ENCODE results near the gene USB1.

USB1 gene

GRCh38 chr16:58012481-58012880 is 11.3 kb downstream of the USB1 start:
- no peak overlapping the region for H3K27ac Mint-ChIP-seq
- H3K4me3 Mint-ChIP-seq = no peak overlapping the region
- H3K9me3 Mint-ChIP-seq = no peaks in the 10 kb centered on the region
- no peaks in the 10 kb centered on the region for H3K27me3 Mint-ChIP-seq (ENCODE audit: low read depth)
- no peaks in the 10 kb centered on the region for H3K4me1 Mint-ChIP-seq (ENCODE audit: low read depth)
- peaks cover 18% of the 10 kb centered on the region for H3K36me3 Mint-ChIP-seq (ENCODE audit: low read depth)

DNA sequence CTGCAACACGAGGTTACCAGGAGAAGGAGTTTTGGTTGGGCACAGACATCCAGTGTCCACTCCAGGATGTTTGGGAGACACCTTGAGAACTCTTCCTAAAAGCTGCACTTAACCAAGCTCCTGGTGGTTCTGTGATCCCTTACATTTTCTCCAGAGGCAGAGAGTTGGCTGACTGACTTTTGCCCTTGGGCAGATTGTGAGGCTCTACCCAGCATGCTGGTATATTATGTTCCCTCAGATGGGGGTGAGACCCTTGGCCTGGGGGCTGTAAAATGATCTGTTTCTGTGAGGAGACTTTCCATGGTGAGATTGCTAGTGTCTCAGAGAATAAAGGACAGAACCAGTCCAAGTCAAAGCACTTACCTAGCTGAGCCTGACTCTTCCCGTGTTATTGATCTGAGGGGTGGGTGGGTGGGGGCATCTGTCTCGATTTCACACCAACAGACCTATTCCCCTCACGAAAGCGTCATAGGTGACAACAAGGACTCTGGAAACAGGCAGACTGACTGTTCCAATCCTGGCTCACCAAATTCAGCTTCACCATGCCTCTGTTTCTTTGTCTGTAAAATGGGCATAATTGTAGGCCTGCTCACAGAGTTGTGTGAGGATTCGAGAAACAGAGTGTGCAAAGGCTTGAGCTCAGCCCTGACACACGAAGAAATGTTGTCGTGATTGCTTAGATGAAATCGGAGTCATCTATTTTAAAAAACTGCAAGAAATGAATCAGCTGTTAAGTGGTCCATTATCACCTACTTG is 12.2 kb downstream of the USB1 start:
- no peaks in the 10 kb centered on the region for H3K27me3 Mint-ChIP-seq (ENCODE audit: low read depth)
- H3K4me1 Mint-ChIP-seq (ENCODE audit: low read depth) = no peaks in the 10 kb centered on the region
- H3K4me3 Mint-ChIP-seq = no peak overlapping the region
- no peak overlapping the region for H3K27ac Mint-ChIP-seq
- H3K9me3 Mint-ChIP-seq = no peaks in the 10 kb centered on the region
- peaks cover 16% of the 10 kb centered on the region for H3K36me3 Mint-ChIP-seq (ENCODE audit: low read depth)

- H3K36me3 Mint-ChIP-seq (ENCODE audit: low read depth) = peaks cover 6% of the 10 kb centered on the region
- no peaks in the 10 kb centered on the region for H3K9me3 Mint-ChIP-seq
- H3K27me3 Mint-ChIP-seq (ENCODE audit: low read depth) = no peaks in the 10 kb centered on the region
- H3K4me1 Mint-ChIP-seq (ENCODE audit: low read depth) = peaks cover 7% of the 10 kb centered on the region
- H3K27ac Mint-ChIP-seq = no peak overlapping the region
- no peak overlapping the region for H3K4me3 Mint-ChIP-seq
Measured at GRCh38 chr16:58016840-58017446, 15.7 kb downstream of the USB1 start.

DNA sequence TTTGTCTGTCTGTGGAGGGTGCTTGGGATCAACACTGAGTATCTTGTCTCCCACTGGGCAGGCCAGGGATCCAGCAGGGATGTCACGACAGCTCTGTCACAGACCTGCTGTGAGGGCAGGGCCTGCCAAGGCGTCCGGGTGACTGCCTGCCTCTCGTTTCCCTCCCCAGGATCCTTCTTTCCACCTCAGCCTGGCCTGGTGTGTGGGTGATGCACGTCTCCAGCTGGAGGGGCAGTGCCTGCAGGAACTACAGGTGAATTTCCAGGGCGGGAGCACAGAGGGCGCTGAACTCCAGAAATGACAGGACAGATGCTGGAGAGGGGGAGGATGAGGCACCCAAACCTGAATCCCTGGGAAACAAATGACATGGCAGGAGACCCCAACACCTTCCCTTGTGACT is 17.6 kb downstream of the USB1 start:
- no peaks in the 10 kb centered on the region for H3K9me3 Mint-ChIP-seq
- peaks cover 3% of the 10 kb centered on the region for H3K27me3 Mint-ChIP-seq (ENCODE audit: low read depth)
- H3K4me3 Mint-ChIP-seq = no peak overlapping the region
- H3K27ac Mint-ChIP-seq = no peak overlapping the region
- peaks cover 9% of the 10 kb centered on the region for H3K4me1 Mint-ChIP-seq (ENCODE audit: low read depth)
- peaks cover 5% of the 10 kb centered on the region for H3K36me3 Mint-ChIP-seq (ENCODE audit: low read depth)

DNA sequence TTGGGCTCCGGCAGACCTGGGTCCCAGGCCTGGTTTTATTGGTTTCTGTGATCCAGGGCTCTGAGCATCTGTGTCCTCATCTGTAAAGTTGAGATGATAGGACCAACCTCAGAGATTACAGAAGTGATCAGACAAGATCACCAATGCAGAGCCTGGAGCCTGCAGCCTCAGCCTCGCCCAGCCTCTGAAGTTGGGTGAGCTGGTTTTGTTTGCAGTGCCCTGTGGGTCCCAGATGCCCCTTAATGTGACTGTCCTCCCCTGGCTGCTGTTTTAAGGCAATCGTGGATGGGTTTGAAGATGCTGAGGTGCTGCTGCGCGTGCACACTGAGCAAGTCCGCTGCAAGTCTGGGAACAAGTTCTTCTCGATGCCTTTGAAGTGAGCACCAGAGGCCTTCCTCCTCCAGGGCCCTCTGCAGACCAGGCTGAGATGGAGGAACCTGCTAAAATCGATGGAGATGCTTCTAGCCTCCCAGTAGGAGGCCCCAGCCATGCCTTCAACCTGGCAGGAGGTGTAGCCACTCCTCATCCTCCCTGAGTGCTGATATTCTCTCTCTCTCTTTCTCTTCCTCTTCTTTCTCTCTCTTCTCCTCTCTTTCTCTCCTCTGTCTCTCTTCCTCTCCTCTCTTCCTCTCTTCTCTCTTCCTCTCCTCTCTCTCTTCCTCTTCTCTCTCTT is 18.8 kb downstream of the USB1 start:
- Mint-ChIP-seq H3K4me1 (ENCODE audit: low read depth) (peaks cover 15% of the 10 kb centered on the region), H3K4me3 (no peak overlapping the region), H3K27me3 (ENCODE audit: low read depth) (peaks cover 10% of the 10 kb centered on the region), H3K27ac (no peak overlapping the region), H3K36me3 (ENCODE audit: low read depth) (peaks cover 5% of the 10 kb centered on the region), H3K9me3 (no peaks in the 10 kb centered on the region)

- H3K36me3 Mint-ChIP-seq (ENCODE audit: low read depth) = peaks cover 5% of the 10 kb centered on the region
- no peaks in the 10 kb centered on the region for H3K9me3 Mint-ChIP-seq
- peak overlapping the region; percentile 21 for H3K27ac Mint-ChIP-seq
- peaks cover 12% of the 10 kb centered on the region for H3K27me3 Mint-ChIP-seq (ENCODE audit: low read depth)
- H3K4me3 Mint-ChIP-seq = no peak overlapping the region
- H3K4me1 Mint-ChIP-seq (ENCODE audit: low read depth) = peaks cover 16% of the 10 kb centered on the region
Measured at GRCh38 chr16:58020628-58021521, 19.7 kb downstream of the USB1 start.

GRCh38 chr16:58021661-58022551 is 20.7 kb downstream of the USB1 start:
- H3K36me3 Mint-ChIP-seq (ENCODE audit: low read depth) = peaks cover 5% of the 10 kb centered on the region
- H3K9me3 Mint-ChIP-seq = no peaks in the 10 kb centered on the region
- peaks cover 12% of the 10 kb centered on the region for H3K27me3 Mint-ChIP-seq (ENCODE audit: low read depth)
- H3K4me3 Mint-ChIP-seq = no peak overlapping the region
- peaks cover 16% of the 10 kb centered on the region for H3K4me1 Mint-ChIP-seq (ENCODE audit: low read depth)
- no peak overlapping the region for H3K27ac Mint-ChIP-seq

- no peak overlapping the region for H3K4me3 Mint-ChIP-seq
- H3K9me3 Mint-ChIP-seq = no peaks in the 10 kb centered on the region
- peaks cover 5% of the 10 kb centered on the region for H3K36me3 Mint-ChIP-seq (ENCODE audit: low read depth)
- peaks cover 13% of the 10 kb centered on the region for H3K27me3 Mint-ChIP-seq (ENCODE audit: low read depth)
- H3K4me1 Mint-ChIP-seq (ENCODE audit: low read depth) = peaks cover 16% of the 10 kb centered on the region
- H3K27ac Mint-ChIP-seq = no peak overlapping the region
Measured at GRCh38 chr16:58022601-58023371, 21.6 kb downstream of the USB1 start.

GRCh38 chr16:58024486-58025350 is 23.5 kb downstream of the USB1 start:
- H3K36me3 Mint-ChIP-seq (ENCODE audit: low read depth) = peaks cover 3% of the 10 kb centered on the region
- peaks cover 32% of the 10 kb centered on the region for H3K27me3 Mint-ChIP-seq (ENCODE audit: low read depth)
- H3K9me3 Mint-ChIP-seq = no peaks in the 10 kb centered on the region
- H3K4me1 Mint-ChIP-seq (ENCODE audit: low read depth) = peaks cover 18% of the 10 kb centered on the region
- H3K27ac Mint-ChIP-seq = no peak overlapping the region
- H3K4me3 Mint-ChIP-seq = peak overlapping the region; percentile 87

GRCh38 chr16:58025351-58026138 is 24.3 kb downstream of the USB1 start, which contains the start of gene MMP15:
Gene MMP15, plus strand, starts transcription at chr16:58025754. Its CDS starts 597 bp downstream, at chr16:58026351.
- peaks cover 15% of the 10 kb centered on the region for H3K4me1 Mint-ChIP-seq (ENCODE audit: low read depth)
- H3K36me3 Mint-ChIP-seq (ENCODE audit: low read depth) = peaks cover 3% of the 10 kb centered on the region
- H3K9me3 Mint-ChIP-seq = no peaks in the 10 kb centered on the region
- H3K27ac Mint-ChIP-seq = no peak within 1 kb of the TSS
- peak within 1 kb of the TSS; percentile 87 for H3K4me3 Mint-ChIP-seq
- H3K27me3 Mint-ChIP-seq (ENCODE audit: low read depth) = peaks cover 32% of the 10 kb centered on the region

DNA sequence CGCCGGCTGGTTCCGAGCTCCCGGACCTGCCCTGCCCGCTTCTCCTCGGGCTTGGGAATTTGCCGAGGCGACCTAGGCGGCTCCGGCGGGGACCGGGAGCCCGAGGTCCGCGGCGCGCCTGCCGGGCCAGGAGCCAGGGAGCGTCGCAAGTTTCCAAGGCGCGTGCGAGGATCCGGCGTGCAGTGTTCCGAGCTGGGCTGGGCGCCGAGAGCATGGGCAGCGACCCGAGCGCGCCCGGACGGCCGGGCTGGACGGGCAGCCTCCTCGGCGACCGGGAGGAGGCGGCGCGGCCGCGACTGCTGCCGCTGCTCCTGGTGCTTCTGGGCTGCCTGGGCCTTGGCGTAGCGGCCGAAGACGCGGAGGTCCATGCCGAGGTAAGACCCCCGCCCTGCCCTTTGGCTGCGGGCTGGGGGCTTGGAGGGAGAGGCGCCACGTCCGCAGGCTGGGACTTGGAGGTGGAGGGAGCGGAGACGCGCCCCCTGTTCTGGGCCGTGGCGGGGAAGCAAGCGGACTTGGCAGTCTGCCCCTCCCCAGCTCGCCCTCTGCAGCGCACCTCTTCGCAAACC is 25.0 kb downstream of the USB1 start:
- no peak overlapping the region for H3K4me3 Mint-ChIP-seq
- no peaks in the 10 kb centered on the region for H3K9me3 Mint-ChIP-seq
- peaks cover 32% of the 10 kb centered on the region for H3K27me3 Mint-ChIP-seq (ENCODE audit: low read depth)
- H3K4me1 Mint-ChIP-seq (ENCODE audit: low read depth) = peaks cover 11% of the 10 kb centered on the region
- H3K27ac Mint-ChIP-seq = no peak overlapping the region
- H3K36me3 Mint-ChIP-seq (ENCODE audit: low read depth) = no peaks in the 10 kb centered on the region

Measured in T-helper 1 cell treated with Interleukin-12 subunit alpha and Interleukin-12 subunit beta and Interleukin-4 antibody, amounts not matched to agents 30 μg/mL and 1 μg/mL, for 36 hours (primary cell).